Activated B cell treated with CpG ODN at 0.5 μM for 24 hours (primary cell): ENCODE measurements around the gene TFAP2A. TPM values are rescaled to one million over a fixed set of nuclear protein-coding genes. Genes with fewer than 3 reads are reported as not detected.

Experiments used
- ATAC-seq: fragments of 200-7000 bp; cut with Tn5 transposase; one replicate; pipeline ENCODE4 v1.10.0; 2021; ENCODE audit warnings: low read depth, mild to moderate bottlenecking, moderate library complexity
- CTCF ChIA-PET: fragments of 350-600 bp; sonication (Branson Sonifier 250); formaldehyde crosslinking; loops from one replicate; lab custom pipeline; 2021; ENCODE audit warnings: antibody characterized with exemption; lab: Charles Lee
- POLR2A ChIA-PET: fragments of 350-600 bp; sonication (Branson Sonifier 250); formaldehyde crosslinking; loops from one replicate; lab custom pipeline; 2021; ENCODE audit warnings: antibody characterized with exemption; lab: Charles Lee
- DNase-seq: peaks from one replicate; pipeline ENCODE4 v3.0.0; 2022
- H3K27ac Mint-ChIP-seq: one replicate; pipeline ENCODE4 v1.8.0; 2020; ENCODE audit warnings: mixed read lengths
- H3K27me3 Mint-ChIP-seq: one replicate; pipeline ENCODE4 v1.8.0; 2021; ENCODE audit warnings: mixed read lengths
- H3K36me3 Mint-ChIP-seq: one replicate; pipeline ENCODE4 v1.8.0; 2021; ENCODE audit warnings: low read depth, mixed read lengths
- H3K4me1 Mint-ChIP-seq: one replicate; pipeline ENCODE4 v1.8.0; 2021; ENCODE audit warnings: mixed read lengths
- H3K4me3 Mint-ChIP-seq: one replicate; pipeline ENCODE4 v1.8.0; 2020; ENCODE audit warnings: mild to moderate bottlenecking, mixed read lengths
- H3K9me3 Mint-ChIP-seq: one replicate; pipeline ENCODE4 v1.8.0; 2020; ENCODE audit warnings: mixed read lengths
- CTCF ChIP-seq: fragments of 200-600 bp; IDR thresholded peaks from one replicate; pipeline ENCODE4 v1.8.0; 2022; ENCODE audit warnings: antibody characterized with exemption, mild to moderate bottlenecking
- intact Hi-C: fragments of 100-400 bp; cut with micrococcal nuclease; formaldehyde crosslinking; loops from one replicate; pipeline ENCODE4 v1.15.1; 2024
- total RNA-seq: library from RNA; stranded (reverse); gene quantifications from 2 replicates; pipeline ENCODE4 v1.2.3, GENCODE V29; 2022

TFAP2A gene
- total RNA-seq, 1 donor from 2014 or later = not detected

- Mint-ChIP-seq H3K36me3 (no peaks in the 10 kb centered on the region), H3K27ac (no peak overlapping the region), H3K4me3 (no peak overlapping the region), H3K27me3 (peaks cover 6% of the 10 kb centered on the region), H3K4me1 (no peaks in the 10 kb centered on the region), H3K9me3 (peaks cover 10% of the 10 kb centered on the region)
- intact Hi-C loops = no loop called here
- POLR2A ChIA-PET = no interaction called here
- no peak for DNase-seq
- CTCF ChIA-PET = no interaction called here
- no peak for ATAC-seq
- no peak for TF ChIP-seq CTCF
These were observed 51.0 kb downstream of the TFAP2A start for GRCh38 chr6:10363911-10364310.

GRCh38 chr6:10362300-10362699 is 52.6 kb downstream of the TFAP2A start:
- POLR2A ChIA-PET = no interaction called here
- ATAC-seq (no peak), DNase-seq (no peak)
- Mint-ChIP-seq H3K4me3 (no peak overlapping the region), H3K9me3 (peaks cover 10% of the 10 kb centered on the region), H3K27me3 (peaks cover 10% of the 10 kb centered on the region), H3K27ac (no peak overlapping the region), H3K36me3 (no peaks in the 10 kb centered on the region), H3K4me1 (no peaks in the 10 kb centered on the region)
- CTCF ChIA-PET = no interaction called here
- no peak for TF ChIP-seq CTCF
- intact Hi-C loops = no loop called here

GRCh38 chr6:10361428-10361827 is 53.4 kb downstream of the TFAP2A start:
- CTCF ChIA-PET = no interaction called here
- Mint-ChIP-seq H3K27ac (no peak overlapping the region), H3K36me3 (no peaks in the 10 kb centered on the region), H3K27me3 (peaks cover 10% of the 10 kb centered on the region), H3K4me3 (no peak overlapping the region), H3K9me3 (peaks cover 10% of the 10 kb centered on the region), H3K4me1 (no peaks in the 10 kb centered on the region)
- no peak for ATAC-seq
- POLR2A ChIA-PET = no interaction called here
- intact Hi-C loops = no loop called here
- no peak for TF ChIP-seq CTCF
- DNase-seq = no peak

GRCh38 chr6:10359581-10359980 is 55.3 kb downstream of the TFAP2A start:
- Mint-ChIP-seq H3K27me3 (peaks cover 15% of the 10 kb centered on the region), H3K9me3 (peaks cover 5% of the 10 kb centered on the region), H3K36me3 (no peaks in the 10 kb centered on the region), H3K27ac (no peak overlapping the region), H3K4me3 (no peak overlapping the region), H3K4me1 (peaks cover 4% of the 10 kb centered on the region)
- ChIA-PET POLR2A (no interaction called here), CTCF (no interaction called here)
- DNase-seq = no peak
- no peak for TF ChIP-seq CTCF
- no peak for ATAC-seq
- intact Hi-C loops = no loop called here

GRCh38 chr6:10355115-10355702 is 59.7 kb downstream of the TFAP2A start:
- Mint-ChIP-seq H3K4me1 (peaks cover 4% of the 10 kb centered on the region), H3K36me3 (no peaks in the 10 kb centered on the region), H3K27ac (no peak overlapping the region), H3K9me3 (no peaks in the 10 kb centered on the region), H3K27me3 (peaks cover 8% of the 10 kb centered on the region), H3K4me3 (no peak overlapping the region)
- ChIA-PET CTCF (interaction anchor here (0.5 kb wide), 1 partner anchor 516 kb away, joined by 3 read pairs; no protein-coding TSS in a partner anchor), POLR2A (no interaction called here)
- ATAC-seq (no peak), DNase-seq (no peak)
- no peak for TF ChIP-seq CTCF
- intact Hi-C loops = no loop called here
